DMS153 (cell line): ENCODE results near the gene CDRT15L2.
"Not testable (repeated sequence)": the region's sequence is repeated elsewhere in the genome, so short reads cannot be mapped to it uniquely, and the experiment has no call there.

ENCODE experiments used
- DNase-seq: peaks from one replicate; lab custom pipeline; 2025; lab: John Stamatoyannopoulos, UW

CDRT15L2 gene

DNA sequence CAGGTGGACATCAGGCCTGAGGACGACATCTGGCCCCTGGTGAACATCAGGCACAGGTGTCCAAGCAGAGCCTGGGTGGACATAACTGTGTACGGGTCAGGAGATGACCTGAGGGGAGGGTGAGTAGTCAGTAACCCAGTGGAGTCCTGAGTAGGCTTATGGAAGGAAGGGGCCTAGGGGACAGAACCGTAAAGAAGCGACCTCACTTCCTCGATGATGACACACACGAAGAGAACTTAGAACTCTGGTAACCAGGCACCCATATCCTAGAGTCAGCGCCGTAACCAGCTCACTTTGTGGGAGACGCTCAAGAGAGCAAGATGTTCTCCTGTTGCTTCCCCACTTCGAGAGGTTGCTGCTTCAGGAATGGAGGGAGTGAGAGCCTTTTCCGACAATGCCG lies at the start of gene CDRT15L2:
Gene CDRT15L2 (plus strand): TSS at position 301 of the 400 bp plus-strand sequence. CDS start 20 bp downstream, at position 321.
- not testable (repeated sequence) for DNase-seq

DNA sequence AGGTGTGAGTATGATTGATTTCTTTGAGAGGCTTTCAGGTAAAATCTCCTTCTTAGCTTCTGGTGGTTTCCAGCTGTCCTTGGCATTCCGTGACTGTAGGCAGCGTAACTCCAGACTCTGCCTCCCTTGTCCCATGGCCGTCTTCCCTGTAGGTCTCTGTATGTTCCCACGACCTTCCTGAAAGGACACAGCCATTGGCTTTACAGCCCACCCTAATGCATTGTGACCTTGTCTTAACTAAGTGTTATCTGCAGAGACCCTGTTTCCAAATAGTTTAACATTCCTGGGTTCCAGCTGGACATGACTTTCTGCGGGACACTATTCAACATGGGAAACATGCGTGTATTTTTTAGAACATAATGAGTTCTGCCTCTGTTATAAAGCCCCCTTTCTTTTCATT lies 49.4 kb upstream of the CDRT15L2 start:
- DNase-seq, result not testable (repeated sequence)

DNA sequence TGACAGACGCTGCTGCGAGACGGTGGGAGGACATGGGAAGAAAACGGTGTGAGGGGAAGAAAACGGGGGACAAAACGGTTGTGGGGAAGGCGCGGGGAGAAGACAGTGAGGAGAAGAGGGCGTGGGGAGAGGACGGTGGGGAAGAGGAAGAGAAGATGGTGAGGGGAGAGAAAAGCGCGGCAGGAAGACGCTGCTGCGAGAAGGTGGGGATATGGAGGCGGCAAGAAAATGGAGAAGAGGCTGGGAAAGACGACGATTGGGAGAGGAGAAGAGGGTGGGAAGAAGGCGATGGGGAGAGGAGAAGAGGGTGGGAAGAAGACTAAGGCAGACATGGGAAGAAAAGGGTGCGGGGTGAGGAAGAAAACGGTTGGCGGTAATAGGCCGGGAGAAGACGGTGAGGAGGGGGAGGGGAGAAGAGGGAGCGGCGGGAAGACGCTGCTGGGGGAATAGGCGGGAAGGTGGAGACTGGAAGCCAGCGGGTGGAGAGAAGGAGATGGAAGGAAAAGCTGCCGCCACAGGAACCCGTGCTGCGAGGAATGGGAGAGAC lies 46.9 kb upstream of the CDRT15L2 start:
- DNase-seq, result not testable (repeated sequence)

DNA sequence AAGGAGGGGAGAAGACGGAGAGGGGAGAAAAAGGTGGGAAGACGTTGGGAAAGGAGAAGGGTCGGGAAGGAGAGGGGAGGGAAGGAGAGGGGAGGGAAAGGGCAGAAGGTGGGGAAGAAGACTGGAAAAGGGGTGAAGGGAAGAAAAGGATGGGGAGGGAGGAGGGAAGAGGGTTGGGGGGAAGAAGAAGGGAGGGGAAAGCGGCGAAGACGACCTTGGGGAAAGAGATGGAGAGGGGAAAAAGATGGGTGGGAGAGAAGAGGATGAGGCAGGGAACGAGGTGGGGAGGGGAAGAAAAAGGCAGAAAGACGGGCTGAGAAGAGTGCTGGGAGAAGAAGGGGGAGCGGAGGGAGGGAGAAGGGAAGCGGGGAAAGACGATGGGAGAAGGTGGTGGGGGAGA lies 46.3 kb upstream of the CDRT15L2 start:
- not testable (repeated sequence) for DNase-seq

DNA sequence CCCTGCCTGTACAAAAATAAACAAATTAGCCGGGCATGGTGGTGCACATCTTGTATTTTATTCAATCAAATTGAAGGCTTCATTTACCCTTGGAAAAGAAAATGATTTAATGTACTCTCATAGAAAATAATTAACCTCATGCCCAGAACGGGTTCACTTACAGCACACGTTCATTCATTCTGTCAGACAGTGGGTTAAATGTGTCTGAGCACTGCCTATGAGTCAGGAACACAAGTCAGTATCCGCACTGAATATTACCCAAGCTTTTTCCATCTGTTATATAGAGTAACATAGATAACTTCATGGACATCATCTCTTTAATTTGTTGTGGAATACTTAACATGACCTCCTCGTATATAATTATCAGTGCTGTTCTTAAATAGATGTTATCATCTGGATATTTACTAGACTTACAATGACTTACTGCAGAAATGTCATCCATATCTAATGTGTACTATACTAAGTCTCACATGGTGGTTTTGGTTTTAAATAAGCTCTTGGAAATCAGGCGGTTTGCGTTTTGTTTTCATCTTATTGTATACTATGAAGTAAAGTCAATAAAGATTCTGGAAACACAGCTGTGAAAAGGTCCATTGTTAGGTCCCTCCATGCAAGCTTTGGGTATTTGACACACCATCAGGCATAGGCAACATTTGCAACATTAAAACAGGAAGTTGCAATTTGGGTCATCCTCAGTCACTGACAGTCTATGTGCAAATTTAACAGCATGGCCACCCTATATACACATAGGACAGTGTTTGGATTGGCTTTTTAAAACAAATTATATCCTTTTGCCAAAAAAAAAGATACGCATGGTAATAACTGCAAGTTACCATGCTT lies 44.6 kb upstream of the CDRT15L2 start:
- not testable (repeated sequence) for DNase-seq

DNA sequence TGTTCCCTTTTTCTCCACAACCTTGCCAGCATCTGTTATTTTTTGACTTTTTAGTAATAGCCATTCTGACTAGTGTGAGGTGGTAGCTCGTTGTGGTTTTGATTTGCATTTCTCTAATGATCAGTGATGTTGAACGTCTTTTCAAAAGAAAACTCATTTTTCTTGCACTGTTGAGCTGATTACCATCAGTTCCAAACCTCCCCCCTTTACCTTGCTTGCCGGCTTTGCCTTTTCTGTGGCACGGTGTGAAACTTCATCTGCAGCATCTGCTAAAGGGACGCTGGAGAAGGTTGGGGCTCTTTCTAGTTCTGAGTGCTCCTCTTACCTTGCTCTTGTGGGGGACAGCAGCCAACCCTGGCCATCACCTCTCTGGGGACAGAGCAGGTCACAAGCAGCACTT lies 39.1 kb upstream of the CDRT15L2 start:
- not testable (repeated sequence) for DNase-seq

DNA sequence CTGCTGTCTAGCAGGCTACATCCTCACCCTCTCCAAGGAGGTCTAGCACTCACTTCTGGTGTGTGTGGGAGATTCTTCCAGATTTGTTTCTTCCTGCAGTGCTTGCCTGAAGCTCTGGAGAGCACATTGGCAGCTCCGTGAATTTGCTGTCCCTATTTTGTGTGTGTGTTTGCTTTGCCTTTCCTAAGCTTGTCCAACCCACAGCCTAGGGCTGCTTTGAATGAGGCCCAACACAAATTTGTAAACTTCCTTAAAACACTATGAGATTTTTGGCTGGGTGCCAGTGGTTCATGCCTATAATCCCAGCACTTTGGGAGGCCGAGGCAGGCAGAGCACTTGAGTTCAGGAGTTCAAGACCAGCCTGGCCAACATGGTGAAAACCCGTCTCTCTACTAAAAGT lies 38.7 kb upstream of the CDRT15L2 start:
- not testable (repeated sequence) for DNase-seq

DNA sequence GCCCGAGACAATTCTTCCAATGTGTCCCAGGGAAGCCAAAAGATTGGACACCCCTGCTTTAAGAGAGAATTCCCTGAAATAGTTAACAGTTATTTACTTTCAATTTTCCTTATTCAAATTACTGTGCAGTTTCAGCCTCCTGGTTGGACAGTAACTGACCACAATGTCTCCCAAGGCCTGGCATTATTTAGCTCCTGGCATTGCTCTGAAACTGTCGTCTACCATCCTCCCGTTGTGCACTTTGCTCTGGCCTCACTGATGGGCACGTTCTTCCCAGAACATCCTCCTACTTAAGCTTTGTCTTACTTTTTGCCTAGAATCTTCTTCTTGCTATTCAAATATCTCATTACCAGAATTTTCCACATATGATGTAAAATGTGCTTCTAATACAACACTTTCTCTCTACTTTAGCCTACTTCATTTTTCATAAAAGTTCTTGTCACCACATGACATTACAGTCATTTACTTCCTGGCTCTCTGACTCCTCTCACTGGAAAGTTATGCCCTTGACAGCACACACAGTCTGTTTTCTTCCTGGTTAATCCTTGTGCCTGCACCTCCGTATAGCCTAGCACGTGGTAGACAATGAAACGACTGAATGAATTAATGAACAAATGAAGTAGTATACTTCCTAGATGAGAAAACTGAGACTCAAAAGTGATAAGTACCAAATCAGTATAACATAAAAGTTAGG lies 37.5 kb upstream of the CDRT15L2 start:
- not testable (repeated sequence) for DNase-seq

DNA sequence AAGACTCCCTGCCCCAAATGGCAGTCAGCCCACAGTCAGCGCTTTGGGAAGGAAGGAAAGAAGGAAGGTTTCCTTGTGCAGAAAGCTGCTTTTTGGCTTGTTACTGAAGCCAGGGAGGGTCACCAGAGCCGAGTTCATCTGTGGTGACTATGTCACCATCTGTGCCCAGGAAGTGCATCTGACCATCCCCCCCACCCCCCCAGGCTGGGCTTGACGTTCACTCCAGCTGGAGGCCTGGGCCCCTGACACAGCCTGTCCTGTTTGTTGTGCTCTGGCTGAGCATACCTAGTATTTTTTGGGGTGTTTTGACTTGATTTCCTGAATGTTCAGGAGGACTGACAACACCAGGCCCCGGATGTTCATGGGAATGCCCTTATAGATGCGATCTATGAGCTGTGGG lies 31.6 kb upstream of the CDRT15L2 start:
- not testable (repeated sequence) for DNase-seq

DNA sequence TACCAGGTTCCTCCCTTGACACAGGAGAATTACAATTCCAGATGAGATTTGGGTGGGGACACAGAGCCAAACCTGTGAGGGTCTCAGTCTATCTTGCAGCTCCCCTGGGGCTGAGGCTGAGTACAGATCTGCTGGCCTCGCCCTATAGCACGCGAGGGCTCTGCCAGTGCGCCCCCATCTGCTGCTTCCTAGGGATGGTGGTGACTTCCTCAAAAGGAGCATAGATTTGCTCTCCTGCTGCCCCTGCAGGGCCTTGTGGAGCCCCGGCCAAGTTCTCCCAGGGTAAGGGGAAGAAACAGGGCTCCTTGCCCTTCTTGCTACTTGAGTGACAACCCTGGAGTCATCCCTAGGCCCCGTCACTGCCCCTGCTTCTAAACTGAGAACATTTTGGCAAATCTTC lies 26.6 kb upstream of the CDRT15L2 start:
- not testable (repeated sequence) for DNase-seq

DNA sequence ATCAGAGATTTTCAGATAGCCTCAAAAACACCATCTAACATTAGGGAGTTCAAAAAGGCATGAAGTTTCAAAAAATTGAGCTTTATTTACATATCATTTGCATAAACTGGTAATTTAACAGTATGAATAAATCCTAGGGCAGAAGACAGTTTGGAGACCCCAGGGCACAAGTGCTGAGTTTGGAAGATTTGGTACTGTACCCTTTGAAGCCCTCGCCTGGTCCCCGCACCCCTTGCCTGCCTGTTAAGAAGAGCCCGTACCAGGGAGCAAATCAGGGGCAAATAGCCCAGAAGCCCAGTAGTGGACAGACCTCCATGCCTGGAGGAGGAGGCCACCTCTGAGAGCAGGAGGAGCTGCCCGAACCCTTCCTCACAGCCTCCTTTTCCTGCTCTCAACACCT lies 24.8 kb upstream of the CDRT15L2 start:
- not testable (repeated sequence) for DNase-seq

DNA sequence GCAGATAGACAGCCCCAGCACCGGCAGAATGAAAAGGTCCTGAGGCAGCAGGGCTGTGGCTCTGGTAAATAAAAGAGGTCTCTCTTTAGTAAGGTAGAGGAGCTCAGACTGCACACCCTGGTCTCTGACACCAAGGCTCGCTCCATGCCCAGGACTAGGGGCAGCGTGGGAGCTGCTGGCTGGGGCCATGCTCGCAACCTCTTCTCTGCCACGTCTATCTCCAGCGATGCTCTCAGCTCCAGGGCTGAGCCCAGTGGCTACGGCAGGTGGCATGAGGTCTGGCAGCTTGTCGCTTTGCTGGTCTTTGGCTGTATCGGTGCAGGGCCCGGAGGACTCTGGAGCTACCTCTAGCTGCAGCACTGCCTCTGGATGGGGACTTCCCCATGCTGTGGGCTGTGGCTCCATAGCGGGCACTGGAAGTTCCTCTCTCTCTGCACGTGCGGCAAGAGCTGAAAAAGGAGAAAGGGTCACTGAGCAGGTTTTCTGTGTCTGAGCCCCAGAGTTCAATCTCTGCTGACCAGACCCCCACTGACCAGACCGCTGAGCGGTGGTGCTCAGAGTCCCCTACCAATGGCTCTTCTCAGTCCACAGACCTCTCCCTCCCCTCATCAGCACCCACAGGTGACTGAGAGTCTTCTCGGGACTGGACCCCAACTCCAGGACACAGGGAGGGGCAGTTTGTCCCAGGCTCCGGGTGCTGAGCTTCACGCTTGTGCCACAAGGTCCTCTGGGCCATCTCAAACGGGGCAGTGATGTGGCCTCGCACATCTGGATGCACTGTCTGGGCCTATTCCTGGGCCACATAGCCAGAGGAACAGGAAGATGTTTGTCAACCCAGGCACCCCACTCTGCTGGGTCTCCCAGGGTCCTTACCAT lies 24.2 kb upstream of the CDRT15L2 start:
- not testable (repeated sequence) for DNase-seq

DNA sequence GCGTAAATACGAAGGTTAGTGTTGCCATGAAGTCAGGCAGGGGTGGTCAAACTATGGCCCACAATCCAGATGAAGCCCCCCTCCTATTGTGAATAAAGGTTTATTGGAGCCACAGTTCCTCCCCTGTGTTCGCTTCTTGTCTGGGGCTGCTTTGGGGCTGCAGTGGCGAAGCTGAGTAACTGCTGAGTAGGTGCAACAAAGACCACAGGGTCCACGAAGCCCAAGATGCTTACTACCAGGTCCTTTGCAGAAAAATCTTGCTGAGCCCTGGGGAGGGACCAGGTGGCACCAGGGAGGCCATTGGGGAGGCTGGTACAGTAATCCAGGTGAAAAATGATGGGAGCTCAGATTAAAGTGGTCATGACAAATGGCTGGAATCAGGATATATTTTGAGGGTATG lies 21.4 kb upstream of the CDRT15L2 start:
- not testable (repeated sequence) for DNase-seq

DNA sequence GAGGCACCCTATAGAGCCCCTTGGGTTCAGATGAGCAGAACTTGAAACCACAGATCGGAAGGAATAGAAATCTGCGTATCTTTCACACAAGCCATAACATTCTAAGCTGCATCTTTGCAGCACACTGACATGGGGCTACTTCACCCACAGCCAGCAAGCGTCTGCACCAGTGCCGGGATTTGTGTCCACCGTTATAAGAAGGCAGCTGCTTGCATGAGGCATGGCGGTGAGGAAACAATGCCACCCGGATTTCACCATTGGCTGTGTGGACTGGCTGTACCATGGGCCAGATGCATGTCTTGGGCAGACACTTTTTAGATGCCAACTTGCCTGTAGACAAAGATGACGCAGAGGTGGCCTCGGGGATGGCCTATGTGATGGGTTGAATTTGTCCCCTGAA lies 20.5 kb upstream of the CDRT15L2 start:
- not testable (repeated sequence) for DNase-seq

DNA sequence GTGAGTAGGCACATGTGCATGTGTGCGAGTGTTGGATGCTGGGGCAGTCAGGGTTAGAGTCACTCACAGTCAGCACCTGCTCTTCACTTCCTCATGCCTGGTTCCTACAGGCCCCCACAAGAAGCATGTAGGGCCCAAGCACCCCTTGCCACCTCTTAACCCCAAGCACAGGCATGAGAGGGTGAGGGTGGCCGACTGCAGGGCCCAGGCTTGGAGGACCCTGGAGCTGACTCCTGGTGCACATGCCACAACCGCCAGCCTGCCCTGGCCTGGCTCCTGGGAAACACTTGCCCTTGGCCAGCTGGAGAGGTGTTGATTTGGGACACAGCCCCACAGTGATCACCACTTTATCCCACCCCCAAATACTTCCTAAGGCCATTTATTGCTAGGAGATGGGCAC lies 16.9 kb upstream of the CDRT15L2 start:
- DNase-seq, result no peak

DNA sequence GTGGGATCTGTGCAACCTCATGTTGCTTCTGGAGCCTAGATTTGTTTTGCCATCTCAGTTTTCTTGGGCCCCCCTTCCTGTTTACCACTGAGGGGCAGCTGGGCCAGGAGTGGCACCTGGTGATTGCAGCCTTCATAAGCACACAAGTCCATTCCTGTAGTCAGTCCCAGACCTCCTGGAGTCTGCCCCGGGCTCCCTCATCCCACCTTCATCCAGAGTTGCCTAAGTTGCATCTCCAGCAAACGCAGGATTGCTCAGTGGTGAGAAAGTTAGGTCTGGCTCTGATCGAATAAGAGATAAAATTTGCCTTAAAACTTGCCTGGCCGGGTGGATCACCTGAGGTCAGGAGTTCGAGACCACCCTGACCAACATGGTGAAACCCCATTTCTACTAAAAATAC lies 14.3 kb upstream of the CDRT15L2 start:
- not testable (repeated sequence) for DNase-seq

DNA sequence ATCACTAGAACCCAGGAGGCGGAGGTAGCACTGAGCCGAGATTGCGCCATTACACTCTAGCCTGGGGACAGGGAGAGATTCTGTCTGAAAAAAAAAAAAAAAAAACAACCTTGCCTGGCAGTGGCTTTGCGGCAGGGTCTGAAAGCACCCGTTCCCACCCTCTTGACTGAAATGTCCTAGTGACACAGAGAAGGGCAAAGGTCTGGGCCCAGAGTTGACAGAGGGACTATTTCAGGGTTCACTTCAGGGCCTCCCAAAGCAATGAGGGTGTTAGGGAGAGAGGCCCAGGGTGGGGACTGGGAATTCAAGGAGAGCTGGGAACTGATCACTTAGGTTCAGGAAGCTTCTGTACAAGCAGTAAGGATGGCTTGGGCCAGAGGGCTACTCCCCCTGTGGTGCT lies 13.8 kb upstream of the CDRT15L2 start:
- DNase-seq, result no peak

DNA sequence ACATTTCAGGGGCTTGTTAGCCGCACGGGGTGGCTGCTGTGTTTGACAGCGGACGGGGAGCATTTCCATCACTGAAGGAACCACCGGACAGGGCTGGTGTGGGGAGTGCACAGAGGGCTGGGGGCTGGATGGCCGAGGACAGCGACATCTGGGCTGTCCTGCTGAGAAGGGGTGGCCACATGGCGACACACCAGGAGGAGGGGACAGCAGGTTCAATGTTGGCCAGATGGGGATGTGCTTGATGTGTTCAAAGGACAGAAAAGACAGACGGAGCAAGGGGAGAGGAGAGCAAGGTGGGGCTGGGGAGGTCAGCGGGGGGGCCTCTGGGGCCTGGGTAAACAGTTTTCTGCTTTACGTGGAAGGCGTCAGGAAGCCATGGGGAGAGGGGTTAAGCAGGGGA lies 12.8 kb upstream of the CDRT15L2 start:
- DNase-seq, result not testable (repeated sequence)

DNA sequence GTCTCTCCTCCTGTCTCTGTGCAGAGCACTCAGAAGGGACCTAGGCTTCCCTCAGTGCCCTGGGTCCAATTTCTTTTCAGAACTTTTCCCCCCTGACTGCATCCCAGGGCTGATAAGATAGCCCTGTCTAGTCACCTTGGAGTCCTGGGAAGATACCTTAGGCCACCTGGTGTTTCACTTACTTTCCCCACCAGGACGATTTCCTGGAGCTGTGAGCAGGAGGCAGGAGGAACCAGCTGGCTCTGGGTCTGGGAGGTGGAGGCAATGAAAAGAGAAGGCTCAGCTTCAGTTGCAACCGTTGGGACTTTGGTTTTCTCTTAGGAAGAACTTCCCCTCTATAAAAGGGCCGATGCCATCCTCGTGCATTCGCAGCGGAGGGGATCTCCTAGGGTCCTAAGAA lies 12.1 kb upstream of the CDRT15L2 start:
- not testable (repeated sequence) for DNase-seq

DNA sequence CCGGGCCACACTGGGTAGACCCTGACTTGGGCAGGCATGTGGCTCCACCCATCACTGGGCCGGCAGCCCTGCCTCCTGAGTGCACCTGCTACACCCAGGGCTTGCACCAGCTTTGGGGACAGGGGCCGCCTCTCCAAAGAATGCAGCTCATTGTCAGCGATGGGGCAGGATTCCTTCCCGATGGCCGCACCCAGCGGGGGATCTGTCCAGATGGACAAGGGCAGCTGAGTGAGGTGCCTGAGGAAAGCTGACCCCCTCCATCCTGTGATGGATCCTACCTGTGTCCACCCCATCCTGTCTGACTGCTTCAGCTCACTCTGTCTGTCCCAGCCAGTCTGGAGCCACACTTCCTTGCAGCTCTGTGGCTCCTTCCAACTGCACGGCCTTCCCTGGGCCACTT lies 10.9 kb upstream of the CDRT15L2 start:
- not testable (repeated sequence) for DNase-seq

DNA sequence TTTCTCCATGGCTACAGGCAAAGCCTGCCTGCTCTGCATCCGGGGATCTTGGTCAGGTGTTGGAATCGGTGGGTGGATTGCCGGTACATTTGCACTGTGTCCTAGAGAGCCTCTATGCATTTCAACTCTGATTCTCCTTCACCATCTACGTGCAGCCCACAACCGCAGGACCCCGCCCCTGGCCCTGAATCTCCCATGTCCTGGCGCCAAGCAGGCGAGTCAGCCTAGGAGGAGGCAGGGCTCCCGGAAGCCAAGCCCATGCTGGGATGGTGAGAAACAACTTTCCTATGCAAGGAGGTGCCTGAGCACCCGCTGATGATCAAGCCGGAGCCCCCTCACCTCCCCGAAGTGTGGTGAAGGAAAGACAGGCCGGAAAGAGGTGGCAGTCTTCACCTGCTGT lies 7.9 kb upstream of the CDRT15L2 start:
- DNase-seq, result not testable (repeated sequence)

DNA sequence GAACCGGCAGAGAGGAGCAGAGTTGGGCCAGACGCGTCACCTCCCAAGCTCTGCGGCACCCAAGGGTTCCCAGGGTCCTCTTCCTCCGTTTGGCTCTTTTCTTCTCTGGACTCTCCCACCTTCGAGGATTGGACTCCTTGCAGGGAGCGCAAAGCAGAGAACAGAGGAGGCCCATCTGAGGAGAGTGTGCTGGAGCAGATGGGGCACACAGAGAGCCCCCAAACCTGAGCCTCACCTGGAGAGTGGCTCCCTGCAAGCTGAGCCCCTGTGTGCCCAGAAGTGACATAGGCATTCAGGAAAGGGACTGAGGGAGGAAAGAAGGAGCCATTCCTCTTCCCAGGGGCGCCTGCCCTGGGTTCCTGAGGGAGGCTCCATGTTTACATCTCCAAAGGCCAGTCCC lies 6.3 kb upstream of the CDRT15L2 start:
- not testable (repeated sequence) for DNase-seq
